ENCODE data around the gene CAMK1D.

Gene CAMK1D

GRCh38 chr10:12774204-12774894 is 425.0 kb downstream of the CAMK1D start:
- DNase-seq = no peak

DNA sequence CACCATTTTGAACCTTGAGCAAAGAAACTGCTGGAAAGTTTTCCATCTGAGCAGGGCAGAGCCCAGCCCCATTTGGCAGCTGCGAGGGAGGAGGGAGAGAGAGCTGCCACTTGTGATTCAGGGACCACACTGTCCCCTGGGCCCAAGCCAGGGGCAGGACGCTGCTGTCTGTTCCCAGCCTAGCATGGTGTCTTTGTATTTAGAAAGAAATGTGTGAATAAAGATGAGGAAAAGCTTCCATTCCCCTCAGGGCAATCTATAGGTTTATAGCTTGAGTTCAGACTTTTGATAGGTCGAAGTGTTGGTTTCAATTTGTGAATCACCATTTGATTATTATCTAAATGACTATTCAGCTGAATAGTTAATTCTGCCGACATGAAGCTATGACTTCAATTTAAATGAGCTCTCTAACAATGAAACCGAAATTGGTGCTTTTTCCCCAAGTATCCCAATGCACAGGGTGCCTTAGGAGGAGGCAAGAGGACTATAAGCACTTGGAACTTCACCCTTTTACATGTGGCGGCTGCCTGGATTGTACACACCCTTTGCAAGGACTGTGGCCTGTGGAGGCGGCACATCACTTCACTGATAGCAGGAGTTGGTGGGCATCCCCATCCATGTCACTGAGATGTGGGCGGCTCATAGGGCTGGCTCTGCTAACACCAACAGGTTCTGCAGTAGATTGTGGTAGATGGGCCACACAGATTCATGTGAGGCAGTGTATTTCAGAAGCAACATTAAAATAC is 428.7 kb downstream of the CAMK1D start:
- DNase-seq = peak; percentile 6 to 41

DNA sequence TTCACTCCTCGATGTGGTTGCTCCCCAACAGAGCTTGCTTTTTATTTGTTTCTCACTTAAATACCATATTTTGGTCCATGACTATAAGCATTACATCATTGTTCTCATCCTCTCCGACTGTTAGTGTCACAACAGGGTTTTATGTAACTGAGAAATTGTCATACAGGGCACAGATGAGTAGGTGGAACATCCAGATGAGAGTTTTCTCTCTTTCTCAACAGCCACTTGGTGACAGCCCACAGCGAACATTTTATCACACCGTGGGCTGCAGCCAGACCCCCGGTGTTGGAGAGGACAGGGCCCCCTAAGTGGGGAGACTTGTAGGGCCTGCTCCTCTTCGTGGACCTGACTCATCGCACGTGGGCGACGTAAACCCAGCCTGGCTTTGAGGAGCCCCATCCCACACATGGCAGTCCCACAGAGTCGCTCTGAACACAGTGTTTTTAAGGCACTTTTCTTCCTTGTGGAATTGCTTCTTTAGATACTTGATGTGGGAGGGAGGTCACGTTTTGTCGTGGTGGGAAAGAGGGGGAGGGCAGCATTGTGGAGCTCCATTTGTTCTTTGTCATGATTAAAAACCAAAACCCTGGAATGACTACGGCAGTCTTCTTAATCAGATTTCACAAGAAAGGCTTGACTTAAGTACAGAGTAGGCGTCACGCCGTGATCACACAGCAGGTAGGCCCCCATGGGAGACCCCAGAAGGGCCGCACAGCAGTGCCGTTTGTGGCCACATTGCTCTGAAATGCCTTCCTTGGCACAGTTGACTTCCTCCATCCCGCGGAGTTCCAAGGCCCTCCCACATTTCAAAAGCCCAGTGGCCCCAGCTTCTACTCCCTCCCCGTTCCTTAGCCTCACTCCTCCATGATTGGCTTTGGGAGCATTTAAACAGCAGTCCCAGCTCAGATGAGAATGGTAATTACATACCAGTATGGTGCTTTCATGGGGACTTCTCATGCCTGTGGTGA is 431.6 kb downstream of the CAMK1D start:
- no peak for DNase-seq

DNA sequence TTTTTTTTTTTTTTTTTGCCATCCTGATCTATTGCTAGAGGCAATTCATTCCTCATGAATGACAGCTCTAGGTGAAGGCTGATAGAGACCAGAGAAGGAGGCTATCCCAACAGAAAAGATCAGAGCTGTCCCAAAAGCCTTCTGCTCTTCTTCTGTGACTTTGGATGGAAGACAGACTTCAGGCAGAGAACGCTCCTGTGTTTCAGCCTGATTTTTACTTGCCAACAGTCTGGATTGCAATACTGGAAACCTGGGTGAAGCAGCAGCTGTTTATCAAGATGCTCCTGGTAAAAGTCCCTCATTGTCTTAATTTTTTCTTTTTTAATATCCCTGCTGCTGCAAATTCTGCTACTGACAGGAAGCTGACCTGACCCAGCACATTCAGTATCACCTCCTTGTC is 432.6 kb downstream of the CAMK1D start:
- no peak for DNase-seq

DNA sequence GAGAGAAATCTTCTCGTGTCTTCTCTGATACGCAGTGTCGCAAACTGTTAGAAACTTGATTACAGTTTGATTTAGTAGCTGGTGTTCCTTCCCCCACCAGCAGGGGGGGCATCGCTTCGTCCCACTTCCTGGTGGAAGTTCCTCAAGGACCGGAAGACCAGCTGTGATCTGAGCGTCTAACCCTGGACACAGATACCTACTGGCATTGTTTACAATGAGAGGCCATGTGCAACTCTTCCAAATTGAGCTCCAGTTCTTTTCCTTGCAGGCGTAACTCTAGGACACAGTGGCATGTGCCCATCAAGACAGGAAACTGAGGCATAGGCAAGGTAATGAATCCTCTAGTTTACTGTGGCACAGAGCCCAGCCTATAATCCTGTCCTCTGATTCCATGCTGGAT is 433.2 kb downstream of the CAMK1D start:
- DNase-seq = no peak

GRCh38 chr10:12783293-12783692 is 433.9 kb downstream of the CAMK1D start:
- DNase-seq = no peak

DNA sequence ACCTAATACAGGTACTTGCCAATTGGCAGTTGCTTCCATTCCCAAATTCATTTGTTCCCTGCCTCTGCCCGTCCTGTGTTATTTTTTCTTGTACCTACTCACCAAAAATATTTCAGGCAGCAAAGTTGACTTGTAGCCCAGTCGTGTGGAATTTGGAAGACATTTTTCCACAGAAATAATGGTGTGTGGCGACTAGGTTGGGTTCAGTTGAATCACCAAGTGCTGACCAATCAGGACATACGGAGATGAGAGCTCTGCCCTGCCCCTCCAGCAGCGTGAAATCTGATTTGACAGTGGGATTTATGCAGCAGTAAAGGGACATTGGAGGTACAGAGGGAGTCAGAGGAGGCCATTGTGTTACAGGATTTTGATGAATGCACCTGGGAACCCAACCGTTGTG is 435.3 kb downstream of the CAMK1D start:
- DNase-seq = no peak

GRCh38 chr10:12785415-12785831 is 436.1 kb downstream of the CAMK1D start:
- no peak for DNase-seq

GRCh38 chr10:12787297-12787696 is 437.9 kb downstream of the CAMK1D start:
- peak in 1 of 2 donors; percentile 55 for DNase-seq

- no peak for DNase-seq
Measured at GRCh38 chr10:12788277-12788676, 438.9 kb downstream of the CAMK1D start.

- no peak for DNase-seq
Measured at GRCh38 chr10:12790270-12790669, 440.9 kb downstream of the CAMK1D start.

- no peak for DNase-seq
Measured at GRCh38 chr10:12791728-12792127, 442.4 kb downstream of the CAMK1D start.

DNA sequence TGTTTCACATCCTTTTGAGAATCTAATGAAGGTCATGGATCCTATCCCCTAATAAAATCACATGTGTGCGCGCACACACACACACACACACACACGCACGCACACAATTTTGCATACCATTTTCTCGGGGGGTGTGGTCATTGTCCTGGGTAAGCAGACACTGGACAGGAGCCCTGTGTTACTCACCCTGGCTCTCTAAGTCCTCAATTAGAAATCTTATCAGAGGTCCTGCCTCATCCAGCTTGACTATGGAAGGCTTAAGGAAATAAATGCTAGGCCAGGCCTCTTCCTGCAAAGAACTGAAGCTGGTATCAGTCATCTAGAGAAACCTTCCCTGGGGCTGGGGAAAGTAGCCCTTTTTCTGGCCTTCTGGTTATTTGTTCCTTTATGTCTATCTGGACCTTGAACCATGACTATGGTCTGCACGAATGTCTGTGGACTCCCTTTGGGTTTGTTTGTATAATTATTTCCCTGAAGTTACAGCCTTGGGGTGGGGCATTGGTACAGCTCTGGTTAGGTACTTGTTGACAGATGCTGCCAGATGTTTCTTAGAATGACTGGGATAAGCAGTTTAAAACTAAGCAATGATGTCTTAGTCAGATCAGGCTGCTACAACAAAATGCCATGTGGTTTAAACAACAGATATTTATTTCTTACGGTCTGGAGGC is 443.7 kb downstream of the CAMK1D start:
- DNase-seq = no peak

DNA sequence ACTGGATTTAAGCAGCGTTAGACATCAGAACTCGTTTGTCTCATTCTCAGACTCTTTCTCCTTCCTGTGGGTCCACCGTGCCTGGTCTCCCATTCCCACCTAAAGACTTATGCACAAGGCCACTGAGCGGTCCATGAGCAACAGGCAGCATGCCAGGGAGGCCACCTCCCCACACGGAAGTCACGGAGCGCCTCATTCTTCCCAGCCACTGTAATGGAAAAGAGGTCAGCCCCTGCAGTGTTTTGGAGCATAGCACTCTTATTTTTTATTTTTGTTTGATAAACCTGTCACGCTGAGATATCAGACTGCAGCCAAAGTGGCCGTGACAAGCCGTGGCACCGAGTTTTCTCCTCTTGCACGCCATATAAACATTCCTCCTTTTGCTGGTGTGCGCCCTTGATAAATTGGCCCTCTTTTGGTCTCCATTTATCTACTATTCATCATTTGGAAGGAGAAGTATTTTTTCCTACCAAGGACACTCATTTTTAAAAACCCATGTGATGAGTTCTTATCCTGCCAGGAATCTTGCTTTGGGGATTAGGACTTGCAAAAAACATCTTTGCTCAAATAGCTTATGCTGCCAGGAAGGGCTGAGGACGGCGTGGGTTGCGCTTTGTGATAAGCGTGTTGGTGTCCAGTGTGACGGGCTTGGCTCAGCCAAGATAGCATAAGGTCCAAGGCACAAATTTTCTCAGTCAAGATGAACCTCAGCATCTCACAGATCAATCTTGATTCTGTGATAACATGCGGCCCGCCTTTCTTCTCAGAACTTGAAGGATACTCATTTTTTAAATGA is 446.2 kb downstream of the CAMK1D start:
- DNase-seq = no peak

- DNase-seq = no peak
Measured at GRCh38 chr10:12796401-12797160, 447.2 kb downstream of the CAMK1D start.

DNA sequence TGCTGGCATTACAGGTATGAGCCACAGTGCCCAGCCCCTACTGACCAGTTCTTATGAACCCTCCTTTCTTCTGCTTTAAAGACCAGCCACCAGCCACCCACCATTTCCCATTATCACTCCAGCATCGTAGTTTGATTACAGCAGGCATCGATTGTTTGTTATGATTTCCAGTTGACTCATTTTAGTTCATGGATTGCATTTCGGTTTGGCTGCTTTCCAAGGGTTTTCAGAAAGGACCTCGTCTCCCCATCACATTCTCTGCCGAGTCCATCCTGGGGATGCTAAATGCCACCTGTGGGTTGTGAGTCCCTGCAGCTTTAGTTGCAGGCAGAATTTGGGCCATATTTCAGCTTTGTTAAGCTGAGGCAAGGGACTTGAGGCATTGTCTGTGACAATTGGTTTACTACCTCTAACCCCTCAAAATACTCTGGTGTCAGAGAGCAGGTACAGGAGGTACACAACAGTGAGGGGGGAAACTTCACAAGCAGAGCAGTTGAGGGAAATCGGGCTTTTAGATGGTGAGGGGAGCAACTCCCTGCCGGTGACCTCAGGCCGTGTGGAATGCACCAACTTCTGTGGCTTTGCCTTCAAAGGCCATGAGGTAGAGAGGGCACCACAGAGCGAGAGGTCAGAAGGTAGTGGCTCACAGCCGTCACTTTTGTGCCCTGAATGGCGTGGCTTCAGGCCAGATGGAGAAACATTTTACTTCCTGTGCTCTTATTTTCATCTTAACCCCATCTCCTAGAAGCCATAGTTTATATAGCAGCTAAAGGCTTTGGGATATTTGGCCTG is 448.3 kb downstream of the CAMK1D start:
- no peak for DNase-seq

DNA sequence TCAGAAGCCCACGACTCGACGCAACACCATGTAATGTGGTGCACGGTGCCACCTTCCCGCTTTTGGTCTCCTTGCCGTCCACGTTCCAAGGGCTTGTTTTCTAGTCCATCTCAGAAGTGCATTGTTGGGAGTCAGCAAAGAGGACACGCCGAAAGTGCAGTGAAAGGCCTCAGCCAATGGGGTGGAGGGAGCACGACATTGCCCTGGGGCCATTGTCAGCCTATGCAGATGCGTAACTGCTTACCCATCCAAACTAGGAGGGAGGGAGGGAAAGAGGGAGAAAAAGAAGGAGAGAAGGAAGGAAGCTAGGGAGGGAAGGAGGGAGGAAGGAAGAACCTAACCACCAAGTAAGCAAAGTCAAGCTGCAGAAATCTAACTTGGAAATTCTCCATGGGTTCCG is 449.8 kb downstream of the CAMK1D start:
- DNase-seq = no peak

DNA sequence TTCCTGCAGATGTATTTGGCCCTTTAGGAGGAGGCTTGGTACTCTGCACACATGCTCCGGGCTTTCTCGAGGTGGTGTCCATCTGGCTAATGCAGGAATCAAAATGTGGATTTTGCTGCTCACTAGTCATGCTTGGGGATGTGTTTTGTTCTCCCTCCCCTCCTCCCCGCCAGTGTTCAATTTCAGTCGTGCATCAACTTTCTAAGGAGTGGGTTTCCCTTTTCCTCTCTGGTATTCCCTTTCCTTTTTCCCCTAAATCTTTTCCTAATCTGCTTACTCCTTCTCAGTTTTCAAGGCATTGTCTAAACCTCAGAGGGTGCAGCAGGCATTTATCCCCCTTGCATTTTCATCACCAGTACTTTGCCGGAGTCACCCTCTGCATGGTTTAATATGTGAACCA is 450.4 kb downstream of the CAMK1D start:
- DNase-seq = no peak

DNA sequence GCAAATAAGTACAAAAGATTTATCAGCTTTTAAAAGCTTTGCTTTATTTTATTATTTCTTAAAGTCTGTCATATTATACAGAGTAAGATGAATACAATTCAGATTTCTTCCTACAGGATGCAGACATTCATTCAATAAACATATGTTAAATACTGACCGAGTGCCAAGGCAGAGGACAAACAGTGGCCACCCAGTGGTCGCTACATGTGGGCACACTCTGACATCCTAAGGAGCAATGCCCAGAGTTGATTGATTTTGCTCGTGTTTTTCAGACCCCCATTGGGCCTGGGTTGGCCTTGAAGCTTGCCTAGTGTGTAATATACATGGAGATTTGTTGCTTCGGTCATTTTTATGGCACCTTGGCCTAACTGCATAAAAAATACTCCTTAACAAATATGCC is 451.0 kb downstream of the CAMK1D start:
- DNase-seq = no peak
